Measurements from ENCODE around the gene PALM. TPM values are rescaled to one million over a fixed set of nuclear protein-coding genes. Genes with fewer than 3 reads are reported as not detected.

The PALM gene
- total RNA-seq, 1 experiment from 2014 or later: 22.1 TPM

GRCh38 chr19:670609-671075 lies 38.1 kb upstream of the PALM start:
- peaks cover 31% of the 10 kb centered on the region for H3K27me3 Mint-ChIP-seq (ENCODE audit: low read depth)
- ATAC-seq: peak; percentile 86

DNA sequence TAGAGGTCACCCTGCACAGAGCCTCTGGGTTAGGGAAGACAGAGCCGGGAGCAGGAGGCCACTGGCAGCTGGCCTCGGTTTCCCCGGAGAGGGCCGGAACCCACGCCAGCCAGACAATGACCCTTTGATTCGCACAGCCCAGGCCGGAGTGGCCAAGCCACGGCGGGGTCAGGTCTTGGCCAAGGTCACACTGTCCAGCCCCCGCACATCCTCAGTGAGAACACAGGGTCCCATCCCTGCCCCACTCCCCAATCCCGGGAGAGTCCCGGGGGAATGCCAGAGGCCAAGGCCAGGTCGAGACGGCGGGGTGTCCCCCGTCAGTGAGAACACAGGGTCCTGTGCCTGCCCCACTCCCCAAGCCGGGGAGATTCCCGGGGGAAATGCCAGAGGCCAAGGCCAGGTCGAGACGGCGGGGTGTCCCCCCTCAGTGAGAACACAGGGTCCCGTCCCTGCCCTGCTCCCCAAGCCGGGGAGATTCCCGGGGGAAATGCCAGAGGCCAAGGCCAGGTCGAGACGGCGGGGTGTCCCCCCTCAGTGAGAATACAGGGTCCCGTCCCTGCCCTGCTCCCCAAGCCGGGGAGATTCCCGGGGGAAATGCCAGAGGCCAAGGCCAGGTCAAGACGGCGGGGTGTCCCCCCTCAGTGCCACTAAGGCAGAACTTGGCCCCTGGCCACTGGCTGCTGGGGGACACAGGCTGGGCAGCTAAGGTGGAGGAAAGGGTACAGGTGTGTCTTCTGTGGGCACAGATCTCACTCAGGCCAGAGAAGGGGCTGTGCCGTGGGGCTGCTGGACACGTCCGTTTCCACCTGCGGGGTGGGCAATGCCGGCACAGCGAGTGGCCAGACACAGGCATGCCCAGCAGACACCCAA lies 34.2 kb upstream of the PALM start:
- ATAC-seq: no peak
- POLR2A ChIA-PET: no interaction called here
- Mint-ChIP-seq H3K27ac (no peak overlapping the region), H3K27me3 (ENCODE audit: low read depth) (peaks cover 27% of the 10 kb centered on the region), H3K4me1 (no peaks in the 10 kb centered on the region), H3K9me3 (no peaks in the 10 kb centered on the region), H3K36me3 (no peaks in the 10 kb centered on the region), H3K4me3 (no peak overlapping the region)
- CTCF ChIA-PET: interaction anchor here (0.6 to 2.1 kb wide), 4 partner anchors 9 to 67 kb away, joined by 4 to 8 read pairs (median 6); no protein-coding TSS in a partner anchor
- TF ChIP-seq CBFB (CRISPR knock-in tag; IDR thresholded peaks at IDR 0.05; ENCODE audit: low read depth): no peak
- no peak for TF ChIP-seq ETV6 (CRISPR knock-in tag; IDR thresholded peaks at IDR 0.05)
- TF ChIP-seq ESRRA (CRISPR knock-in tag; IDR thresholded peaks at IDR 0.05; ENCODE audit: borderline replicate concordance): no peak
- TF ChIP-seq CREM (CRISPR knock-in tag; IDR thresholded peaks at IDR 0.05): no peak
- no peak for TF ChIP-seq RELA (CRISPR knock-in tag; IDR thresholded peaks at IDR 0.05; ENCODE audit: borderline replicate concordance)
- TF ChIP-seq, protein P1, sequence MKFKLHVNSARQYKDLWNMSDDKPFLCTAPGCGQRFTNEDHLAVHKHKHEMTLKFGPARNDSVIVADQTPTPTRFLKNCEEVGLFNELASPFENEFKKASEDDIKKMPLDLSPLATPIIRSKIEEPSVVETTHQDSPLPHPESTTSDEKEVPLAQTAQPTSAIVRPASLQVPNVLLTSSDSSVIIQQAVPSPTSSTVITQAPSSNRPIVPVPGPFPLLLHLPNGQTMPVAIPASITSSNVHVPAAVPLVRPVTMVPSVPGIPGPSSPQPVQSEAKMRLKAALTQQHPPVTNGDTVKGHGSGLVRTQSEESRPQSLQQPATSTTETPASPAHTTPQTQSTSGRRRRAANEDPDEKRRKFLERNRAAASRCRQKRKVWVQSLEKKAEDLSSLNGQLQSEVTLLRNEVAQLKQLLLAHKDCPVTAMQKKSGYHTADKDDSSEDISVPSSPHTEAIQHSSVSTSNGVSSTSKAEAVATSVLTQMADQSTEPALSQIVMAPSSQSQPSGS (CRISPR knock-in tag; IDR thresholded peaks at IDR 0.05; ENCODE audit: borderline replicate concordance, low read depth): no peak
- no peak for TF ChIP-seq JUN (CRISPR knock-in tag; IDR thresholded peaks at IDR 0.05)
- TF ChIP-seq NR3C1 (CRISPR knock-in tag; conservative IDR thresholded peaks at IDR 0.05; ENCODE audit: low read depth): no peak
- TF ChIP-seq PRRX2 (CRISPR knock-in tag; IDR thresholded peaks at IDR 0.05): no peak
- TF ChIP-seq SMAD3 (CRISPR knock-in tag; IDR thresholded peaks at IDR 0.05; ENCODE audit: borderline replicate concordance): no peak
- TF ChIP-seq IRF2 (CRISPR knock-in tag; IDR thresholded peaks at IDR 0.05; ENCODE audit: borderline replicate concordance, low read depth): no peak
- no peak for TF ChIP-seq PREB (CRISPR knock-in tag; IDR thresholded peaks at IDR 0.05; ENCODE audit: borderline replicate concordance)
- no peak for TF ChIP-seq GRHL2 (CRISPR knock-in tag; IDR thresholded peaks at IDR 0.05; ENCODE audit: insufficient replicate concordance, severe bottlenecking)
- TF ChIP-seq GTF2I (CRISPR knock-in tag; conservative IDR thresholded peaks at IDR 0.05): no peak
- no peak for TF ChIP-seq ZNF396 (CRISPR knock-in tag; IDR thresholded peaks at IDR 0.05; ENCODE audit: borderline replicate concordance)
- no peak for TF ChIP-seq SP1 (CRISPR knock-in tag; conservative IDR thresholded peaks at IDR 0.05)
- no peak for TF ChIP-seq MAX (CRISPR knock-in tag; IDR thresholded peaks at IDR 0.05)
- no peak for TF ChIP-seq ZNF532 (CRISPR knock-in tag; IDR thresholded peaks at IDR 0.05; ENCODE audit: borderline replicate concordance)
- TF ChIP-seq, protein P2, sequence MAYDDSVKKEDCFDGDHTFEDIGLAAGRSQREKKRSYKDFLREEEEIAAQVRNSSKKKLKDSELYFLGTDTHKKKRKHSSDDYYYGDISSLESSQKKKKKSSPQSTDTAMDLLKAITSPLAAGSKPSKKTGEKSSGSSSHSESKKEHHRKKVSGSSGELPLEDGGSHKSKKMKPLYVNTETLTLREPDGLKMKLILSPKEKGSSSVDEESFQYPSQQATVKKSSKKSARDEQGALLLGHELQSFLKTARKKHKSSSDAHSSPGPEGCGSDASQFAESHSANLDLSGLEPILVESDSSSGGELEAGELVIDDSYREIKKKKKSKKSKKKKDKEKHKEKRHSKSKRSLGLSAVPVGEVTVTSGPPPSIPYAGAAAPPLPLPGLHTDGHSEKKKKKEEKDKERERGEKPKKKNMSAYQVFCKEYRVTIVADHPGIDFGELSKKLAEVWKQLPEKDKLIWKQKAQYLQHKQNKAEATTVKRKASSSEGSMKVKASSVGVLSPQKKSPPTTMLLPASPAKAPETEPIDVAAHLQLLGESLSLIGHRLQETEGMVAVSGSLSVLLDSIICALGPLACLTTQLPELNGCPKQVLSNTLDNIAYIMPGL (CRISPR knock-in tag; IDR thresholded peaks at IDR 0.05): no peak
- DNase-seq (ENCODE audit: low spot score): no peak

More at GRCh38 chr19:670609-671075, 38.1 kb upstream of the PALM start:
- TF ChIP-seq SP1 (CRISPR knock-in tag; conservative IDR thresholded peaks at IDR 0.05): no peak
- TF ChIP-seq, protein P3, sequence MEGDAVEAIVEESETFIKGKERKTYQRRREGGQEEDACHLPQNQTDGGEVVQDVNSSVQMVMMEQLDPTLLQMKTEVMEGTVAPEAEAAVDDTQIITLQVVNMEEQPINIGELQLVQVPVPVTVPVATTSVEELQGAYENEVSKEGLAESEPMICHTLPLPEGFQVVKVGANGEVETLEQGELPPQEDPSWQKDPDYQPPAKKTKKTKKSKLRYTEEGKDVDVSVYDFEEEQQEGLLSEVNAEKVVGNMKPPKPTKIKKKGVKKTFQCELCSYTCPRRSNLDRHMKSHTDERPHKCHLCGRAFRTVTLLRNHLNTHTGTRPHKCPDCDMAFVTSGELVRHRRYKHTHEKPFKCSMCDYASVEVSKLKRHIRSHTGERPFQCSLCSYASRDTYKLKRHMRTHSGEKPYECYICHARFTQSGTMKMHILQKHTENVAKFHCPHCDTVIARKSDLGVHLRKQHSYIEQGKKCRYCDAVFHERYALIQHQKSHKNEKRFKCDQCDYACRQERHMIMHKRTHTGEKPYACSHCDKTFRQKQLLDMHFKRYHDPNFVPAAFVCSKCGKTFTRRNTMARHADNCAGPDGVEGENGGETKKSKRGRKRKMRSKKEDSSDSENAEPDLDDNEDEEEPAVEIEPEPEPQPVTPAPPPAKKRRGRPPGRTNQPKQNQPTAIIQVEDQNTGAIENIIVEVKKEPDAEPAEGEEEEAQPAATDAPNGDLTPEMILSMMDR (IDR thresholded peaks at IDR 0.05): 0 out of 2 replicates have a peak, but pooled peaks have one; percentile 12
- H3K4me1 Mint-ChIP-seq: no peaks in the 10 kb centered on the region
- CTCF ChIA-PET: interaction anchor here (0.5 to 2.6 kb wide), 15 partner anchors 10 to 115 kb away, joined by 3 to 22 read pairs (median 4); partner anchors contain the start of gene PALM
- H3K4me3 Mint-ChIP-seq: no peak overlapping the region
- no peaks in the 10 kb centered on the region for H3K36me3 Mint-ChIP-seq
- H3K27ac Mint-ChIP-seq: no peak overlapping the region
- POLR2A ChIA-PET: interaction anchor here (0.5 kb wide), 1 partner anchor 9 kb away, joined by 3 read pairs; no protein-coding TSS in a partner anchor
- DNase-seq (ENCODE audit: low spot score): peak; percentile 54
- peaks cover 9% of the 10 kb centered on the region for H3K9me3 Mint-ChIP-seq

Data from WTC11 (cell line).